Activated CD8-positive, alpha-beta memory T cell treated with anti-CD3 and anti-CD28 coated beads, Interleukin-2, amount 50 U/mL, for 24 hours (primary cell): Measurements from ENCODE around the gene MORC1.
"Not testable (repeated sequence)": the region's sequence is repeated elsewhere in the genome, so short reads cannot be mapped to it uniquely, and the experiment has no call there.

Source experiments
- DNase-seq: peaks from one replicate; pipeline ENCODE4 v3.0.0-alpha.2; 2020; ENCODE audit errors: extremely low read depth

MORC1 gene

GRCh38 chr3:109112946-109113760 is 4.8 kb downstream of the MORC1 start:
- no peak for DNase-seq

GRCh38 chr3:109109574-109109973 is 8.4 kb downstream of the MORC1 start:
- DNase-seq, result no peak

- DNase-seq, result no peak
Measured at GRCh38 chr3:109098079-109098644, 19.8 kb downstream of the MORC1 start.

GRCh38 chr3:109095166-109095565 is 22.8 kb downstream of the MORC1 start:
- DNase-seq, result no peak

GRCh38 chr3:109093561-109093960 is 24.4 kb downstream of the MORC1 start:
- DNase-seq, result no peak

GRCh38 chr3:109091846-109092245 is 26.1 kb downstream of the MORC1 start:
- no peak for DNase-seq

GRCh38 chr3:109089265-109089664 is 28.7 kb downstream of the MORC1 start:
- no peak for DNase-seq

- no peak for DNase-seq
Measured at GRCh38 chr3:109081746-109082510, 36.0 kb downstream of the MORC1 start.

GRCh38 chr3:109080090-109080489 is 37.8 kb downstream of the MORC1 start:
- not testable (repeated sequence) for DNase-seq

GRCh38 chr3:109073116-109073515 is 44.8 kb downstream of the MORC1 start:
- no peak for DNase-seq

GRCh38 chr3:109072194-109072593 is 45.7 kb downstream of the MORC1 start:
- no peak for DNase-seq

GRCh38 chr3:109071350-109072142 is 46.4 kb downstream of the MORC1 start:
- no peak for DNase-seq

- no peak for DNase-seq
Measured at GRCh38 chr3:109070211-109070610, 47.7 kb downstream of the MORC1 start.

GRCh38 chr3:109066864-109067263 is 51.1 kb downstream of the MORC1 start:
- DNase-seq, result no peak

GRCh38 chr3:109059264-109059663 is 58.7 kb downstream of the MORC1 start:
- no peak for DNase-seq

GRCh38 chr3:109057616-109058015 is 60.3 kb downstream of the MORC1 start:
- DNase-seq, result no peak

- DNase-seq, result no peak
Measured at GRCh38 chr3:109057056-109057455, 60.9 kb downstream of the MORC1 start.

GRCh38 chr3:109050591-109051167 is 67.3 kb downstream of the MORC1 start:
- DNase-seq, result no peak

GRCh38 chr3:109047366-109047765 is 70.6 kb downstream of the MORC1 start:
- no peak for DNase-seq

- no peak for DNase-seq
Measured at GRCh38 chr3:109045271-109046040, 72.5 kb downstream of the MORC1 start.

- DNase-seq, result no peak
Measured at GRCh38 chr3:109035082-109035481, 82.9 kb downstream of the MORC1 start.
